Dermis blood vessel endothelial cell (primary cell): ENCODE data around the gene ZCCHC14. TPM values are rescaled to one million over a fixed set of nuclear protein-coding genes. Genes with fewer than 3 reads are reported as not detected.

Source experiments
- DNase-seq: peaks from one replicate; pipeline ENCODE4 v3.0.0; 2010
- total RNA-seq: library from RNA; depleted of rRNA; stranded (reverse); fragments of >200 nt; gene quantifications from 2 replicates; pipeline ENCODE4 v1.2.3, GENCODE V29; 2014

The ZCCHC14 gene
- total RNA-seq, 1 donor from 2014 or later = 7.5 TPM

GRCh38 chr16:87359121-87359520 lies 133.7 kb downstream of the ZCCHC14 start:
- DNase-seq = no peak

GRCh38 chr16:87358696-87359095 lies 134.1 kb downstream of the ZCCHC14 start:
- no peak for DNase-seq

- no peak for DNase-seq
These were observed 134.6 kb downstream of the ZCCHC14 start for GRCh38 chr16:87358250-87358649.

GRCh38 chr16:87356491-87356853 lies 136.4 kb downstream of the ZCCHC14 start:
- no peak for DNase-seq

Other genes with a start within 250 kb of the ZCCHC14 start
- gene C16orf95, start 175.6 kb downstream of the ZCCHC14 start, total RNA-seq = 2.9 and 4.3 TPM in 2 replicates
- 24.4 and 36.1 TPM in 2 replicates for gene FBXO31, start 109.2 kb downstream of the ZCCHC14 start, total RNA-seq
- 23.3 and 44.8 TPM in 2 replicates for gene MAP1LC3B, start 100.7 kb downstream of the ZCCHC14 start, total RNA-seq
- 0.34 and 0.51 TPM in 2 replicates for gene JPH3, start 109.5 kb upstream of the ZCCHC14 start, total RNA-seq